IMR-90 (cell line): Measurements from ENCODE around the gene CHTF8. TPM values are rescaled to one million over a fixed set of nuclear protein-coding genes. Genes with fewer than 3 reads are reported as not detected.

Source experiments
- ATAC-seq: fragments of 200-7000 bp; cut with Tn5 transposase; 2 replicates; pipeline ENCODE4 v1.9.1; 2020; ENCODE audit warnings: low read depth, mild to moderate bottlenecking, moderate library complexity
- BruUV-seq: library from RNA; stranded (reverse); fragments of 400-500 nt; replicated peaks from 2 replicates; lab custom pipeline; 2021; lab: Mats Ljungman, UMichigan
- CTCF ChIA-PET: fragments of 300-600 bp; formaldehyde crosslinking; extraction: SDS; loops from one replicate; lab custom pipeline; 2021; ENCODE audit warnings: antibody characterized with exemption; lab: Yijun Ruan, JAX
- POLR2A ChIA-PET: fragments of 300-600 bp; sonication (Branson Sonifier 250); formaldehyde crosslinking; loops from one replicate; lab custom pipeline; 2022; ENCODE audit warnings: antibody characterized with exemption; ENCODE audit not compliant: unreplicated experiment; lab: Charles Lee
- DNase-seq: peaks from one replicate; pipeline ENCODE4 v3.0.0; 2013
- H2AFZ ChIP-seq: replicated peaks from 2 replicates; pipeline ENCODE3; 2013; ENCODE audit warnings: low read length, mild to moderate bottlenecking; ENCODE audit not compliant: poor library complexity
- H2AK5ac ChIP-seq: 2 replicates; pipeline ENCODE4 v1.6.1; 2013; ENCODE audit warnings: low read depth, low read length, inconsistent platforms
- H2AK9ac ChIP-seq: replicated peaks from 2 replicates; pipeline ENCODE3; 2013; ENCODE audit warnings: mild to moderate bottlenecking, low read depth, low read length, moderate library complexity; ENCODE audit not compliant: poor library complexity
- H2BK120ac ChIP-seq: 2 replicates; pipeline ENCODE4 v1.6.1; 2013; ENCODE audit warnings: low read depth, low read length, inconsistent platforms
- H2BK15ac ChIP-seq: 3 replicates; pipeline ENCODE4 v1.6.1; 2013; ENCODE audit warnings: low read depth, low read length, inconsistent platforms
- H2BK20ac ChIP-seq: 2 replicates; pipeline ENCODE4 v1.6.1; 2013; ENCODE audit warnings: low read depth, mild to moderate bottlenecking, inconsistent platforms, low read length, moderate library complexity
- H2BK5ac ChIP-seq: 2 replicates; pipeline ENCODE4 v1.6.1; 2013; ENCODE audit warnings: mild to moderate bottlenecking, low read depth, low read length, inconsistent platforms; ENCODE audit not compliant: poor library complexity, severe bottlenecking
- H3K14ac ChIP-seq: replicated peaks from 2 replicates; pipeline ENCODE4 v1.6.1; 2013; ENCODE audit warnings: low read depth, low read length, inconsistent platforms
- H3K18ac ChIP-seq: 2 replicates; pipeline ENCODE4 v1.6.1; 2013; ENCODE audit warnings: low read depth, low read length, control low read depth
- H3K23ac ChIP-seq: 2 replicates; pipeline ENCODE4 v1.6.1; 2013; ENCODE audit warnings: low read depth, low read length, inconsistent platforms
- H3K27ac ChIP-seq: 2 replicates; pipeline ENCODE4 v1.5.1; 2013; ENCODE audit warnings: mild to moderate bottlenecking, control low read depth, low read length; ENCODE audit not compliant: insufficient read depth
- H3K27me3 ChIP-seq: 2 replicates; pipeline ENCODE4 v1.6.1; 2013; ENCODE audit warnings: low read length; ENCODE audit not compliant: control insufficient read depth, insufficient read depth
- H3K36me3 ChIP-seq: 2 replicates; pipeline ENCODE4 v1.6.1; 2013; ENCODE audit warnings: low read length, mixed read lengths; ENCODE audit not compliant: control insufficient read depth, insufficient read depth
- H3K4ac ChIP-seq: 2 replicates; pipeline ENCODE4 v1.6.1; 2013; ENCODE audit warnings: low read depth, low read length, inconsistent platforms
- H3K4me1 ChIP-seq: 2 replicates; pipeline ENCODE4 v1.6.1; 2013; ENCODE audit warnings: low read length, mixed read lengths; ENCODE audit not compliant: control insufficient read depth, insufficient read depth
- H3K4me2 ChIP-seq: 2 replicates; pipeline ENCODE4 v1.6.1; 2013; ENCODE audit warnings: low read depth, mild to moderate bottlenecking, control low read depth, low read length, moderate library complexity
- H3K4me3 ChIP-seq: 2 replicates; pipeline ENCODE4 v1.5.1; 2013; ENCODE audit warnings: low read depth, mild to moderate bottlenecking, control low read depth, low read length, moderate library complexity; ENCODE audit not compliant: insufficient read depth
- H3K56ac ChIP-seq: 2 replicates; pipeline ENCODE4 v1.6.1; 2013; ENCODE audit warnings: low read length, inconsistent platforms; ENCODE audit not compliant: insufficient read depth; ENCODE audit errors: extremely low read depth
- H3K79me1 ChIP-seq, 2 experiments: 2 replicates each; pipeline ENCODE4 v1.6.1; 2013; ENCODE audit warnings: low read length in 2 of 2, inconsistent platforms in 1 of 2, low read depth in 1 of 2
- H3K9ac ChIP-seq: 2 replicates; pipeline ENCODE4 v1.6.1; 2013; ENCODE audit warnings: low read depth, low read length, control low read depth
- H3K9me1 ChIP-seq: 2 replicates; pipeline ENCODE4 v1.6.1; 2013; ENCODE audit warnings: low read length, inconsistent platforms; ENCODE audit not compliant: insufficient read depth
- H3K9me3 ChIP-seq: 2 replicates; pipeline ENCODE4 v1.6.1; 2013; ENCODE audit warnings: low read length; ENCODE audit not compliant: control insufficient read depth, insufficient read depth
- H4K20me1 ChIP-seq: 2 replicates; pipeline ENCODE4 v1.6.1; 2013; ENCODE audit warnings: low read length, inconsistent platforms; ENCODE audit not compliant: insufficient read depth
- H4K5ac ChIP-seq: 2 replicates; pipeline ENCODE4 v1.6.1; 2013; ENCODE audit warnings: mild to moderate bottlenecking, low read depth, low read length, control low read depth
- H4K8ac ChIP-seq, 2 experiments: 2 replicates each; pipeline ENCODE4 v1.6.1; 2013; ENCODE audit warnings: low read depth in 2 of 2, low read length in 2 of 2, control low read depth in 1 of 2, inconsistent platforms in 1 of 2
- H4K91ac ChIP-seq: 2 replicates; pipeline ENCODE4 v1.6.1; 2013; ENCODE audit warnings: low read depth, low read length, inconsistent platforms; ENCODE audit not compliant: insufficient read depth
- BHLHE40 ChIP-seq: fragments of 150-350 bp; IDR thresholded peaks from 2 replicates; pipeline ENCODE4 v1.6.1; 2016; ENCODE audit warnings: mild to moderate bottlenecking, low read depth, low read length
- CEBPB ChIP-seq: IDR thresholded peaks from 2 replicates; pipeline ENCODE4 v1.6.1; 2012; ENCODE audit warnings: low read depth, low read length, improper control_type of control experiment
- CHD1 ChIP-seq: IDR thresholded peaks from 2 replicates; pipeline ENCODE4 v1.6.1; 2012; ENCODE audit warnings: low read depth, low read length, improper control_type of control experiment
- CTCF ChIP-seq: conservative IDR thresholded peaks from 2 replicates; pipeline ENCODE4 v1.5.1; 2012; ENCODE audit warnings: mild to moderate bottlenecking, low read depth, low read length, improper control_type of control experiment
- ELK1 ChIP-seq: fragments of 150-350 bp; IDR thresholded peaks from 2 replicates; pipeline ENCODE4 v1.6.1; 2016; ENCODE audit warnings: low read depth, mild to moderate bottlenecking, low read length, moderate library complexity, borderline replicate concordance
- FOS ChIP-seq: fragments of 150-350 bp; IDR thresholded peaks from 2 replicates; pipeline ENCODE4 v1.6.1; 2016; ENCODE audit warnings: low read depth, low read length
- MAFK ChIP-seq: IDR thresholded peaks from 2 replicates; pipeline ENCODE4 v1.6.1; 2012; ENCODE audit warnings: low read depth, low read length, improper control_type of control experiment
- MAZ ChIP-seq: IDR thresholded peaks from 2 replicates; pipeline ENCODE4 v1.6.1; 2012; ENCODE audit warnings: low read depth, mild to moderate bottlenecking, low read length, improper control_type of control experiment, moderate library complexity, borderline replicate concordance
- MXI1 ChIP-seq: IDR thresholded peaks from 2 replicates; pipeline ENCODE4 v1.6.1; 2012; ENCODE audit warnings: low read depth, mild to moderate bottlenecking, low read length, moderate library complexity, borderline replicate concordance
- NFE2L2 ChIP-seq: fragments of 150-350 bp; IDR thresholded peaks from 2 replicates; pipeline ENCODE4 v1.6.1; 2016; ENCODE audit warnings: low read depth, mild to moderate bottlenecking, low read length
- POLR2A ChIP-seq: IDR thresholded peaks from 2 replicates; pipeline ENCODE4 v1.6.1; 2012; ENCODE audit warnings: mild to moderate bottlenecking, low read depth, low read length
- RAD21 ChIP-seq: IDR thresholded peaks from 2 replicates; pipeline ENCODE4 v1.6.1; 2012; ENCODE audit warnings: low read length, improper control_type of control experiment
- RCOR1 ChIP-seq: IDR thresholded peaks from 2 replicates; pipeline ENCODE4 v1.6.1; 2012; ENCODE audit warnings: mild to moderate bottlenecking, low read length, improper control_type of control experiment; ENCODE audit not compliant: insufficient replicate concordance
- RFX5 ChIP-seq: IDR thresholded peaks from 2 replicates; pipeline ENCODE4 v1.8.0; 2012; ENCODE audit warnings: low read depth, mild to moderate bottlenecking, low read length, moderate library complexity
- SMC3 ChIP-seq: fragments of 150-350 bp; IDR thresholded peaks from 2 replicates; pipeline ENCODE4 v1.6.1; 2016; ENCODE audit warnings: low read depth, mild to moderate bottlenecking, antibody characterized with exemption, low read length, moderate library complexity
- USF2 ChIP-seq: fragments of 150-350 bp; IDR thresholded peaks from 2 replicates; pipeline ENCODE4 v1.6.1; 2017; ENCODE audit warnings: mild to moderate bottlenecking, antibody characterized with exemption, low read length, low read depth
- WGBS, 2 experiments: methylation state at CpG; one replicate each; pipeline versions ENCODE4 v1.1.5 to v1.1.7; 2013; ENCODE audit warnings: missing lambda C conversion rate in 2 of 2; ENCODE audit not compliant: insufficient read length in 1 of 2; ENCODE audit errors: extremely low coverage in 2 of 2; 5-methylcytosine and 5-hydroxymethylcytosine counted together
- dilution Hi-C: fragments of 300-500 bp; cut with HindIII; formaldehyde crosslinking; loops from one replicate; pipeline ENCODE4 v1.14.3; 2018; ENCODE audit warnings: low sequenced_read_pairs; ENCODE audit not compliant: unreplicated experiment
- in situ Hi-C: fragments of 300-500 bp; cut with MboI; formaldehyde crosslinking; loops from 3 replicates; pipeline ENCODE4 v1.14.3; 2019; ENCODE audit warnings: low sequenced_read_pairs, inconsistent platforms, mixed read lengths
- intact Hi-C: fragments of 100-400 bp; cut with micrococcal nuclease; formaldehyde crosslinking; loops from 2 replicates; pipeline ENCODE4 v1.10.0; 2022
- polyA plus RNA-seq, 3 experiments: library from polyadenylated mRNA; depleted of rRNA; stranded (reverse); fragments of >200 nt; gene quantifications; 2 replicates each; pipeline ENCODE4 v1.2.3, GENCODE V29; 2012; ENCODE audit warnings: low replicate concordance in 1 of 3
- total RNA-seq: library from RNA; depleted of rRNA; stranded (reverse); fragments of >200 nt; gene quantifications from 2 replicates; pipeline ENCODE4 v1.2.3, GENCODE V29; 2012

Gene CHTF8
- total and polyA plus RNA-seq, 2 of the 4 experiments (the other 2 are of a cell fraction): 47.1 to 122 TPM

GRCh38 chr16:69113216-69113615 is 19.2 kb downstream of the CHTF8 start:
- TF ChIP-seq MAFK (no peak), NFE2L2 (no peak), USF2 (no peak), RFX5 (no peak), FOS (no peak), BHLHE40 (no peak), CHD1 (no peak), ELK1 (no peak), MXI1 (no peak), RCOR1 (no peak), RAD21 (no peak), MAZ (no peak), CTCF (no peak), SMC3 (no peak), CEBPB (no peak), POLR2A (no peak)
- WGBS, 2 experiments: no CpG with 5 or more reads among the region's 7 CpGs

More at GRCh38 chr16:69113216-69113615, 19.2 kb downstream of the CHTF8 start:
- Histone ChIP-seq H3K27me3 (no peaks in the 10 kb centered on the region), H2BK20ac (no peak overlapping the region), H3K56ac (no peak overlapping the region), H4K5ac (no peak overlapping the region), H4K91ac (no peak overlapping the region), H3K4me2 (no peak overlapping the region), H2BK5ac (no peak overlapping the region), H4K8ac (no peak overlapping the region), H3K9me1 (peaks cover 11% of the 10 kb centered on the region), H3K79me1 (peaks cover 13 to 45% of the 10 kb centered on the region in 2 experiments), H4K20me1 (peaks cover 32% of the 10 kb centered on the region), H3K9me3 (no peaks in the 10 kb centered on the region), H2AK9ac (no peak overlapping the region), H2BK15ac (no peak overlapping the region), H3K36me3 (peaks cover 39% of the 10 kb centered on the region), H2AFZ (no peak overlapping the region), H2BK120ac (no peak overlapping the region), H3K23ac (no peak overlapping the region), H3K4ac (no peak overlapping the region), H3K18ac (no peak overlapping the region), H2AK5ac (no peak overlapping the region), H3K4me1 (no peaks in the 10 kb centered on the region), H3K27ac (no peak overlapping the region), H3K9ac (no peak overlapping the region), H3K14ac (no peak overlapping the region), H3K4me3 (no peak overlapping the region)
- intact Hi-C loops (no loop called here), in situ Hi-C loops (loop anchor here (10.0 kb wide), 2 partner anchors 138 to 408 kb away; no protein-coding TSS in a partner anchor), dilution Hi-C loops (no loop called here)
- ATAC-seq: no peak
- ChIA-PET POLR2A (no interaction called here), CTCF (interaction anchor here (1.4 kb wide), 1 partner anchor 211 kb away, joined by 4 read pairs; no protein-coding TSS in a partner anchor)
- no TSS peak for BruUV-seq
- no peak for DNase-seq
